Suprapubic skin (tissue), 4 donors: Measurements from ENCODE around the gene TGM3. TPM values are rescaled to one million over a fixed set of nuclear protein-coding genes. Genes with fewer than 3 reads are reported as not detected.

Experiments
- DNase-seq, 2 donors: peaks; one replicate each; pipeline ENCODE4 v3.0.0-alpha.2; 2019; ENCODE audit warnings: low spot score in 2 of 2
- H3K27ac ChIP-seq: fragments of 200-600 bp; sonication (generic); one replicate; pipeline ENCODE4 v1.5.1; 2019
- H3K27me3 ChIP-seq: fragments of 200-600 bp; sonication (generic); one replicate; pipeline ENCODE4 v1.5.1; 2019
- H3K36me3 ChIP-seq: fragments of 200-600 bp; sonication (generic); one replicate; pipeline ENCODE4 v1.5.1; 2019
- H3K4me1 ChIP-seq: fragments of 200-600 bp; sonication (generic); one replicate; pipeline ENCODE4 v1.5.1; 2019
- H3K4me3 ChIP-seq: fragments of 200-600 bp; sonication (generic); one replicate; pipeline ENCODE4 v1.5.1; 2019; ENCODE audit warnings: mild to moderate bottlenecking
- H3K9me3 ChIP-seq: fragments of 200-600 bp; sonication (generic); one replicate; pipeline ENCODE4 v1.5.1; 2019
- CTCF ChIP-seq, 2 donors: fragments of 200-600 bp in 1 of 2; fragments of 450-650 bp in 1 of 2; sonication (generic) in 1 of 2; IDR thresholded peaks; one replicate each; pipeline ENCODE4 v1.5.1; 2016 to 2019; ENCODE audit warnings: antibody characterized with exemption in 2 of 2, mild to moderate bottlenecking in 1 of 2, moderate library complexity in 1 of 2
- EP300 ChIP-seq: sonication (generic); formaldehyde crosslinking; IDR thresholded peaks from one replicate; pipeline ENCODE4 v1.6.1; 2017; ENCODE audit warnings: antibody characterized with exemption
- POLR2A ChIP-seq, 2 donors: fragments of 450-650 bp; IDR thresholded peaks; one replicate each; pipeline ENCODE4 v1.6.1; 2017; ENCODE audit warnings: antibody characterized with exemption in 2 of 2, mild to moderate bottlenecking in 2 of 2, moderate library complexity in 2 of 2
- POLR2AphosphoS5 ChIP-seq, 3 donors: sonication (generic); formaldehyde crosslinking; IDR thresholded peaks; one replicate each; pipeline ENCODE4 v1.6.1; 2017; ENCODE audit warnings: antibody characterized with exemption in 3 of 3
- WGBS: methylation state at CpG from one replicate; pipeline ENCODE4 v1.1.5; 2018; 5-methylcytosine and 5-hydroxymethylcytosine counted together
- total RNA-seq, 4 donors: library from RNA; depleted of rRNA; stranded (reverse); fragments of >200 nt; gene quantifications; one replicate each; pipeline ENCODE4 v1.1.0, GENCODE V29; 2016

TGM3 gene
- total RNA-seq, 4 donors from 2014 or later: 24.9 to 56.5 (median 44.8) TPM

DNA sequence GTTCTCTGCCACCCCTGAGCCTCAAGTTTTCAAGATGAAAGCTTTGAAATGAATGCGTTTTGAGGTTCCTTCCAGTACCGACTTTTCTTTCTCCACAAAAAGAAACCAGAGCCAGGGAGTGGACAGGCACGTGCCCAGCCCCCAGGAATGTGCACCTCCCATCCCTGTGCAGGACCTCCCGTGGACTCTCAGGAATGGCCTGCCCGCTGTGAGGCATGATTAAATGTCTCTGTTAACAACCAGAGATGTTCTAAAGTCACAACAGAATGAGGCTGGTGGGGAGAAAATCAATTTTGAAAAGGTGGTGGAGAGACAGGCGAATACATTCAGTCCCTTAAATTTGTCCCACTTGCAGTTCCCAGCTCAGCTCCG lies 1.5 kb downstream of the TGM3 start:
- no peaks in the 10 kb centered on the region for H3K27me3 ChIP-seq
- no peaks in the 10 kb centered on the region for H3K9me3 ChIP-seq
- H3K27ac ChIP-seq: no peak overlapping the region
- H3K36me3 ChIP-seq: no peaks in the 10 kb centered on the region
- no peak for DNase-seq
- 64% methylated on average over 7 of the region's 7 CpGs for WGBS
- no peak for TF ChIP-seq CTCF (IDR thresholded peaks at IDR 0.05)
- no peak for TF ChIP-seq EP300
- TF ChIP-seq POLR2AphosphoS5 (IDR thresholded peaks at IDR 0.05): no peak
- no peak for TF ChIP-seq POLR2A (IDR thresholded peaks at IDR 0.05)
- peaks cover 12% of the 10 kb centered on the region for H3K4me1 ChIP-seq
- H3K4me3 ChIP-seq: no peak overlapping the region

GRCh38 chr20:2298116-2298515 lies 2.3 kb downstream of the TGM3 start:
- Histone ChIP-seq H3K9me3 (no peaks in the 10 kb centered on the region), H3K36me3 (no peaks in the 10 kb centered on the region), H3K27me3 (no peaks in the 10 kb centered on the region), H3K27ac (no peak overlapping the region), H3K4me3 (no peak overlapping the region), H3K4me1 (peaks cover 6% of the 10 kb centered on the region)
- 93% methylated on average over 2 of the region's 2 CpGs for WGBS
- TF ChIP-seq POLR2A (IDR thresholded peaks at IDR 0.05) (no peak), EP300 (no peak), CTCF (IDR thresholded peaks at IDR 0.05) (no peak), POLR2AphosphoS5 (IDR thresholded peaks at IDR 0.05) (no peak)
- DNase-seq: no peak

DNA sequence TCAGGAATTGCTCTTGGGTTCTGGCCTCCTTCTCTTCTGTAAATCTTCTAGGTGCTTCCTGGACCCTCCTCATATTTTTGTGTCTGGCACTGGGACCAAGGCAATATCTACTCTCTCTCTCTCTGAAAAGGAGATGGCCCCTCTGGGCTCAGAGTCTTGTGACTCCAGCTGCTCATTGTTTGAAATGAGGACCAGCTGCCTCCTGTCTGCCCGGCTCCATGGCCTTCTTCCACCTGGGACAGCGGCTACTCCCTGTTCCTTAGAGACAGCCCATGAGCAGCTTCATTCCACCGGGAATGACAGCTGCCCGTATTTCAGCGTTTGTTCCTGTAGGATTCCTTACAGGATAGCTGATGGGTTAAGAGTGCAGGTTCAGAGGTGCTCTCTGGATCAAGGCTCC lies 2.9 kb downstream of the TGM3 start:
- DNase-seq: no peak
- TF ChIP-seq CTCF (IDR thresholded peaks at IDR 0.05) (no peak), POLR2A (IDR thresholded peaks at IDR 0.05) (no peak), EP300 (no peak), POLR2AphosphoS5 (IDR thresholded peaks at IDR 0.05) (no peak)
- Histone ChIP-seq H3K9me3 (no peaks in the 10 kb centered on the region), H3K4me1 (peaks cover 6% of the 10 kb centered on the region), H3K27me3 (no peaks in the 10 kb centered on the region), H3K4me3 (no peak overlapping the region), H3K27ac (no peak overlapping the region), H3K36me3 (no peaks in the 10 kb centered on the region)
- WGBS: 87% methylated on average over 5 of the region's 5 CpGs

DNA sequence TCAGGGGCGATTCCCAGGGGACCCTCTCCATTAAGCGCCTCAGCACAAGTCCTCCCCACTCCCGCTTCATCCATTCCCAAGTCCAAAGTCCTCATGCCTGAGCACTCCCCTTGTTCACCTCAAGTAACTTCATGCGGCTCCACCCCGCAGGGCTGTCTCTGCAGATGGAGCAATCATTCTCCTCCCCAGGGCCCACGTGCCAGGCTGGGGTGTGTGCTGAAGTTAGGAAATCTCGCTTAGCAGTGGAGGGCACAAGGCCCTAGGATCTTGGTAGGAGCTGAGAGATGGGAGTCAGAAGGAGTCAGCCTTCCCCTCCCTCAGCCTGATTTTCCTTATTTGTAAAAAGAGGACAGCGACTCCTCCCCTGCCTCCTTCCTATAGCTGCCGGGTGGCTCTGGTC lies 3.5 kb downstream of the TGM3 start:
- H3K4me3 ChIP-seq: no peak overlapping the region
- H3K36me3 ChIP-seq: no peaks in the 10 kb centered on the region
- DNase-seq: peak in 1 of 2 donors; percentile 80
- no peak overlapping the region for H3K27ac ChIP-seq
- 47% methylated on average over 9 of the region's 9 CpGs for WGBS
- no peak for TF ChIP-seq POLR2A (IDR thresholded peaks at IDR 0.05)
- TF ChIP-seq EP300: no peak
- no peak for TF ChIP-seq CTCF (IDR thresholded peaks at IDR 0.05)
- no peak for TF ChIP-seq POLR2AphosphoS5 (IDR thresholded peaks at IDR 0.05)
- H3K27me3 ChIP-seq: no peaks in the 10 kb centered on the region
- H3K9me3 ChIP-seq: no peaks in the 10 kb centered on the region
- peaks cover 6% of the 10 kb centered on the region for H3K4me1 ChIP-seq

DNA sequence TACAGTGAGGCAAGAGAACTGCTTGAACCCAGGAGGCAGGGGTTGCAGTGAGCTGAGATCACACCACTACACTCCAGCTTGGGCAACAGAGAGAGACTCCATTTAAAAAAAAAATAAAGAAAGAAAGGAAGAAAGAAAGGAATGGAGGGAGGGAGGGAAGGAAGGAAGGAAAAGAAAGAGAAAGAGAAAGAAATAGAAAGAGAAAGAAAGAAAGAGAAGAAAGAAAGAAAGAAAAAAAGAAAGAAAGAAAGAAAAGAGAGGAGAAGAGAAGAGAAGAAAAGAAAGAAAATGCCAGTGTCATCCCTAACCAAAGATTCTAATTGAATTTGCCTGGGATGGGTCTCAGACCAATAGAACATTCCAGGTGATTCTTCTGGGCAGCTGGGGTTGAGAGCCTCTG lies 4.2 kb downstream of the TGM3 start:
- Histone ChIP-seq H3K27ac (no peak overlapping the region), H3K9me3 (no peaks in the 10 kb centered on the region), H3K27me3 (no peaks in the 10 kb centered on the region), H3K4me1 (peaks cover 6% of the 10 kb centered on the region), H3K36me3 (no peaks in the 10 kb centered on the region), H3K4me3 (no peak overlapping the region)
- DNase-seq: no peak
- TF ChIP-seq EP300: no peak
- TF ChIP-seq POLR2AphosphoS5 (IDR thresholded peaks at IDR 0.05): no peak
- TF ChIP-seq CTCF (IDR thresholded peaks at IDR 0.05): no peak
- no peak for TF ChIP-seq POLR2A (IDR thresholded peaks at IDR 0.05)
